Prostate gland (tissue), 2 donors: Measurements from ENCODE around the gene ADD1.

Experiments
- POLR2A ChIP-seq: fragments of 450-650 bp; IDR thresholded peaks from one replicate; pipeline ENCODE4 v1.6.1; 2016; ENCODE audit warnings: antibody characterized with exemption, mild to moderate bottlenecking
- POLR2AphosphoS5 ChIP-seq: sonication (generic); formaldehyde crosslinking; IDR thresholded peaks from one replicate; pipeline ENCODE4 v1.6.1; 2017; ENCODE audit warnings: antibody characterized with exemption
- TF ChIP-seq, protein P1 (sequence below), 4 experiments: fragments of 200-600 bp in 2 of 4; fragments of 450-650 bp in 2 of 4; sonication (generic) in 2 of 4; IDR thresholded peaks; 1 replicate in 3 of 4; 2 replicates in 1 of 4; pipeline ENCODE4 v1.5.1; 2016 to 2019; ENCODE audit warnings: antibody characterized with exemption in 4 of 4, mild to moderate bottlenecking in 2 of 4, moderate library complexity in 2 of 4

DNA sequence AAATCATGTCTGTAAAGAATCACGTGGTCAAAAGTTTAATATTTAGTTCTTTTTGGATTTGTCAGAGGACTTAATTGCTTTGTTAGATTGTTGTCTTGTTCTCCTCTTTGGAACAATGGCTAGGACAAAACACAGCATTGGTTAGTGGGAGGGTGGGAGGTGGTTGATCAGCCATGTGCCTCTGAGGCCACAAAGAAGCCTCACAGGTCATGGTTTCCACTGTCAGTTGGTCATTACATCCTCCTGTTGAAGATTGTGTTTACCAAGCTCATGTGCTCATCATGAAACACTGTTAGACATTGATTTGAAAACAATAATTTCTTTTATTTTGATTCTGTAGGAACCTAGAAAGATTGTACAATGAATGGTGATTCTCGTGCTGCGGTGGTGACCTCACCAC is 31.9 kb downstream of the ADD1 start:
- TF ChIP-seq, protein P1, sequence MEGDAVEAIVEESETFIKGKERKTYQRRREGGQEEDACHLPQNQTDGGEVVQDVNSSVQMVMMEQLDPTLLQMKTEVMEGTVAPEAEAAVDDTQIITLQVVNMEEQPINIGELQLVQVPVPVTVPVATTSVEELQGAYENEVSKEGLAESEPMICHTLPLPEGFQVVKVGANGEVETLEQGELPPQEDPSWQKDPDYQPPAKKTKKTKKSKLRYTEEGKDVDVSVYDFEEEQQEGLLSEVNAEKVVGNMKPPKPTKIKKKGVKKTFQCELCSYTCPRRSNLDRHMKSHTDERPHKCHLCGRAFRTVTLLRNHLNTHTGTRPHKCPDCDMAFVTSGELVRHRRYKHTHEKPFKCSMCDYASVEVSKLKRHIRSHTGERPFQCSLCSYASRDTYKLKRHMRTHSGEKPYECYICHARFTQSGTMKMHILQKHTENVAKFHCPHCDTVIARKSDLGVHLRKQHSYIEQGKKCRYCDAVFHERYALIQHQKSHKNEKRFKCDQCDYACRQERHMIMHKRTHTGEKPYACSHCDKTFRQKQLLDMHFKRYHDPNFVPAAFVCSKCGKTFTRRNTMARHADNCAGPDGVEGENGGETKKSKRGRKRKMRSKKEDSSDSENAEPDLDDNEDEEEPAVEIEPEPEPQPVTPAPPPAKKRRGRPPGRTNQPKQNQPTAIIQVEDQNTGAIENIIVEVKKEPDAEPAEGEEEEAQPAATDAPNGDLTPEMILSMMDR (IDR thresholded peaks at IDR 0.05), result no peak
- TF ChIP-seq POLR2A (no peak), POLR2AphosphoS5 (no peak)
